IPS DF 4.7 (cell line): ENCODE measurements around the gene AFDN.

ENCODE experiments used
- DNase-seq: peaks from one replicate; pipeline ENCODE4 v3.0.0-alpha.2; 2013; ENCODE audit warnings: low spot score; ENCODE audit errors: extremely low read depth

The AFDN gene

DNA sequence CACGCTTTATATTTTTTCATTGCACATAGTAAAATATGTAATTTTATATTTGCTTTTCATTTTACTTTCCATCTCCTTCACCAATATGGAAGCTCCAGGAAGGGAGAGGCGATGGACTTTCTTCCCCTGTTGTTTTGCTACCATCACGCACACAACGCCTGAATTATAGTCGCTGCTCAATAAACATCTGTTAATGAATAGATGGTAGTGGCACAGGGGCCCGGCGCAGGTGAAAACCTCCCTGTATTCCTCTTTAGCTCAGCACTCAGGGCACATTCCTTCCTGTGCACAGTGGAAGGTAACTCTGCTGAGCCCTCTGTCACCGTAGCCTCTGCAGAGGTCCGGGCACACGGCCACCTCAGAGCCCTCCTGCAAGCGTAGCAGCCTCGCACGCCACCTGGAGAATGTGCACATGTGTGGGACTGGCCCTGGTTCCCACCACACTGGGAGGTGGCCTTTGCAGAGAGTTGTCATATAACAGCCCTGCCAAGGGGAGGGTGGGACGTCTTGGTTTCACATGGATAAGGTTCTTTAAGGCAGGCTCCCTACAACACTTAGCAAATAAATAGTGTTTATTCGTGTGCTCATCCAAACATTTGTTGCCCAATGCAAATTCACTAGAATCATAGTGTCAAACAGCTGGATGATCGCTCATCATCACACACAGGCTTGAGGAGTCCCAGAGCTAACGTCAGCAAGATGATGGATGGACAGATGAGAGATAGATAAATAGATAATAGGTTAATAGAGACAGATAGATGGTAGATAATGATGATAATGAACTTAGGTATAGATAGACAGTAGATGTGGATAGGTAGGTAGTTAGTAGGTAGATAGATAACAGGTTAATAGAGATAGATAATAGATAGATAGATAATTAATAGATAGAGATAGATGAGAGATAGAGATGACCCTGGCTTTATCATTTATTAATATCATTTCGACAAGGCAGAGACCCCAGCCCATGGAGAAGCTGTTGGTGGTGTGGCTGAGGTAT, 32.3 kb upstream of the AFDN start:
- no peak for DNase-seq

DNA sequence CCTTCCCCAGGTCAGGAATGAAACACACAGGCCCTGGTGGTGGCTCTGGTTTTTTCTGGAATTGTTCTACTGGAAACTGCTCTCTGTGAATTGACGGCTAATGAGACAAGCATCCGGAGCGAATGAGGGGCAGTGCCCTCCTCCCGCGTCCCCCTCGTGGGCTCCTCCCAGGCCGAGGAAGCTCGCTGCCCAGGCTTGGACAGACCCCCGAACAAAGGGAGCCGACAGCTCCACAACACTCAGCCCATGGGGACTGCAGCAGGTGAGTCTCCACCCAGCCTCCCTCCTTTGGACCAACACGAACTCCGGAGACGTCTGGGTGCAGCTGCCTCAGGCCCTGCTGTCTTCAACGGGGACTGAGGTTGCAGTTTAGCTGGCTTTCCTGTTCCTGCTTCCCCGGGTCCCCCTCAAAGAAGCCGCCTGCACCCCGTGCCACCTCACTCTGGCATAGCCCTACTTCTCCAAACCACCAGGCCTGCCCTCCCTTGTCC, 31.3 kb upstream of the AFDN start:
- no peak for DNase-seq

DNA sequence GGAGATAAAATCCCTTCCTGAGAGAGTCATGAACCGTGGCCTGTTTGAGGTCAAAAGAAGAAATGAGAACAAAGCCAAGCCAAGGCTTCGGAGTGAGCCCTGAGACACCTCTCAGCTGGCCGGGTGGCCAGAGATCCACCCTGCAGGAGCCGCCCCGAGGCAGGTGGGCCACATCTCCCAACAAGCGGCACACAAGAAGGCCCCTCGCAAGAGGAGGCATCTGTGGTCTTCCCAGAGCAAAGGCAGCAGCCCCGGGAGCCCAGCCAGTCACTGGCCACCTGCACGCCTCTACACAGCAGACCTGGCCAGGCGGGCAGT, 30.9 kb upstream of the AFDN start:
- DNase-seq, result no peak

DNA sequence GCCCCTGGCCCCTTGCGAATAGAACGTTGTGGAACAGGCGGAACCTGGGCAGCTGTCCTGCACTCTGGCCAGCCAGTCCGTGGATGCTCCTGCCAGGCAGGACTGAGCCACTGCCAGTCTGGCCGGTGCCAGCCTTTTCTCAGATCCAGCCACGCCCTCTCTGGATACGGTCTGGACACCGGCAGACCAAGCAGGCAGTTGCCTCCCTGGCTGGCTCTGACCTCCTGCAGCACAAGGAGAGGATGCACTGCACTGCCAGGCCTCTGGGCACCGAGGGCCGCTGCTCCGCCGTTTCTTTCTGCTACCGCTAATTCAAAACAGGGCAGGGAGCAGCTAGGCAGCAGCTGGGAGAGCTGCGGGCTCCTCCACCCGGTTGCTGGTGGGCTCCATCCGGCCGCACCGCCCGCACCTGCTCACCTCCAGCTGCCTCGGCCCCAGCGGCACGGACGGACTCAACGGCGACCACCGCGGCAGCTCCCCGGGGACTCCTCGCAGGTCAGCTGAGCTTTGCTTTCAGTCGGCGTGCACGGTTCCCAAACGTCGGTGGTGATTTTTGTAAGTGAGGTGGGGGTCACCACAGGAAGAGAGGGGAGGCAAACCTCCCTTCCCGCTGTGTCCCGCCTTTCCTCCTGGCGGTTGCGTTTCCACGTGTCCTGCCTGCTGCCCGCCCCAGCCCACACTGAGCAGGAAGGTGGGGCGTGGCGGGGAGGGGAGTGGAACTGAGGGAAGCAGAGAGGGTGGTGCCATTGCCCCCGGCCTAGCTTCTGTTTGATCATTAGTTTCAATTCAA, 30.3 kb upstream of the AFDN start:
- no peak for DNase-seq

DNA sequence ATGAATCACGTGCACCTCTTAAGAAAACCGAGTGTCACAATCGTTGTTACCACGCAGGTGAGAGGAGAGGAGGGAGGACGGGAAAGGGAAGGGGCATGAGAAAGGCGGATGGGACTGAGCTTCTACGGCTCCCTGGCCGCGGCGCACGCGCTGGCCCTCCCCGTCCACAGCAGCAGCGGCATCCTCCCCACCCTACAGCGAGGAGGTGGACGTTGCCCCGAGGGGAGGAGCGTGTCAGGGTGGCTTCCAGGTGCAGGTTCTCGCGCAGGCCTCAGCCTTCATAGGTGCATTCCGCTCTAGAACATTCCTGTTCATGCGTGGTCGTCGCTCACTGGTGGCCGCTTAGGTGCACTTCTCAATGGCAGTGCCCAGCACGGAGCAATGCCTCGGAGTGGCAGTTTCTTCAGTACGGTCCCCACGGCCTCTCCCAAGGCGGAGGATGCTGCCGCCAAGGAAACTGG, 29.7 kb upstream of the AFDN start:
- DNase-seq, result no peak

DNA sequence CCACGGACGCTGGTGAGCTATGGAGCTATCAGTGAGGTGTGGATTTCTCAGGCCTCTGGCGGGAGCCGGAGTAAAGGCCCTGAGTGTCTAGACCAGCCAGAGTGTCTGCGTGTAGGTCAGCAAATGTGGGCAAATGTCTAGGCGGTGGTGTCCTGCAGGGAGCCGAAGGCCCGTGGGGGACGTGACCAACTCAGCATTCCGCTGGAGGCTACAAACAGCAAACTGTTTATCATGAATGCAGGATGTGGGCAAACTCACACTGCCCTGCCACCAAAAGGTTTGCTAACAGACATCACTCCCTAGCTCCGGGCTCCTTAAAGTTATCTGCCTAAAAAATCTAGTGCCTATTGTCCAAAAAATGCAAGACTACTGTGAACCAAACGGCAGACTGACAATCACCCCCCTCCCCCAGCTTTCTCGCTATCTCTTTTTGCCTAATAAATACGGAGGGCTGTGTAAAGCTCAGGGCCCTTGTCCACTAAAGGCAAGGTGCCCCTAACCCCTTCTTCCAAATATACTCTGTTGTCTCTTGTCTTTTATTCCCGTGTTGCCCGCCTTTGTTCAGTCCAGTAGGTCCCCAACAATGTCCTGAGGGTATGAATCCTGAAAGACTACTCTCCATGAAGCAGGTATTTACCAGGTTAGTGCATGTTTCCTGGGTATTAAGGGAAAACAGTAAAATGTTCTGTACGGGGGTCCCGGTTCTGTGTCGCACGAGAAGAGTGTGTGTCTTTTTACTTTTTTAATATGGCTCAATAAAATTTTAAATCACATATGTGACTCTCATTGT, 29.0 kb upstream of the AFDN start:
- no peak for DNase-seq

DNA sequence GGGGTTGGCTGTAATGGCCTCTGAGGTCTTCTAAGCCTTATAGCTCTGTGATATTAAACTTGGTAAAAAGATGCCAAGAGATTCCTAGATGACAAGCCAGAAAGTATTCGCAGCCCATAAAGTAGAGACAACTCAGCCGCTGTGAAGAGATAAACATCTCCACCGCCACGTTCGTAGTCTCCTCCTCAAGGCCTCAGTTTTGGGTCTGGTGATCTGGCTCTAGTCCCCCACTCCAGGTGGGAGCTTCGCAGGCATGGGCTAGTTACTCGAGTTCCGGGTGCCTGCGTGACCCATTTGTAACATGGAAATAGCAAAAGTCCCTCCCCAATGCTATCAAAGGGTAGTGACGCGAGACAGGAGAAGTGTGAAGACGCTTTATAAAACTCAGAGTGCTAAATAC, 28.3 kb upstream of the AFDN start:
- no peak for DNase-seq

DNA sequence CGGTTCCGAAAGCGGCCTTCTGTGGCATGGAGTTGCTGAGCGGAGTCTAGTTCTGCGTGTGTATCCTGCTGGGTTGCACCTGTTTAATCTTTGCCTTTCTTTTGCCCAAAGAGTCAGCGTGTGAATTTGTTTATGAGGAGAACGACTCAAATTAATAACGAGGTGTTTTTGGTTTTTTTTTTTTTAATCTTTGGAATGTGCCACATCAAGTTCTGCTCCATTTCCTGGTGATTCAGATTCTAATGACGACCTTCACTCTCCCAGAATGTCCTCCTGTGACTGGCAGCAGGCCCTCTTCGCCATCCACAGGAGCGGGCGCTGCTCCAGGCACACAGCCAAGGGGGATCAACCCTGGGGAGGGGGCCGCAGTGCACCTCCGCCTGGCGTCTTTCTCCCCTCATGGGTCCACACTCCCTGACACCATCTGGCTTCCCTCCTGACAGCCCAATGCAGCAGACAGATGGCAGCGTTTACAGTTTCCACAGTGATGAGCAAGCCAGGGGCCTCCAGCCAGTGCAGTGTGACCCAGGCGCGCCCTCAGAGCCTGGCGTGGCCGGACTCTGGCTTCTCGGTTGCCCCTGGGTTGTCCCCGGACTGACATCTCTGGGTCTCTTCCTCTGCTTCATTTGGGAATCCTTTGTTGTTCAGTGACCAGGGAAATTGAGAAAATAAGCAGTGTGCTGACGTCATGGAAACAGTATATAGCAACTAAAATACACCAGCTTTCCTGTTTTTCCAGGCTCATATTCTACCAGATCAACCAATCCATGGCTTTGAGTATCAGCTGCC, 27.5 kb upstream of the AFDN start:
- no peak for DNase-seq

DNA sequence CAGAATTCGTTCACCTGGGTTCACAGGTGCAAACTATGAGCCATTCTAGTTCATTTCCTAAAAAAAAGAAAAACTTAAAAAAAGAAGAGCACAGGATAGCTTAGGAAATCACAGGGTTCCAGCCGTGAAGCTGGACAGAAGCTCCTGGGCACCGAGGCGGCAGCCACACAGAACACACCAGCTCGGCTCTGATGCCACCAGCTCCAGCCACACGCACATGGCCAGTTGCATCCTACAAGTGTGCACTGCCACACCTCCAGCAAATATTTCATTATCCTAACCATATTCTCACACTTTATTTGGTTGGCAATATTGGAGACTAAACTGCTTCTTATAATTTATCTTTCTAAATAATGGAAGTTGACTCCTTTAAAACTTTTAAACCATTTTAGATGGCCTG, 26.2 kb upstream of the AFDN start:
- DNase-seq, result no peak

DNA sequence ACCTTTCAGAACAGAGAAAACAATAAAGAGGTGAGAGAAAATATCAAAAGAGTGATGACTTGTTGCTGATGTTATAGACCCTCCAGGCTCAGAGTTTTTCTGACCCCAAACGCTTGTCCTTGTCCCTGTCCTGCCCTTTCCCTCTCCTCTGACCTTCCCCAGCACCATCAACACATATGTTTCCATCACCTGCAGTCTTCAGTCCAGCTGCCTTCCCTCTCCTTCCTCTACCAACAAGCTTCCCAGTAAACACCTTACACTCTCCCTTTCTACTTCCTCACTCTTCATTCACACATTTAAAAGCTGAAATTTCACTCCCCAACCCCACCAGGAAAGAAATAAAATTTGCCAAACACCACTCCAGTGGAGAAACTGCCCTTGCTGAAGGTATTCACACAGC, 25.4 kb upstream of the AFDN start:
- DNase-seq, result no peak

DNA sequence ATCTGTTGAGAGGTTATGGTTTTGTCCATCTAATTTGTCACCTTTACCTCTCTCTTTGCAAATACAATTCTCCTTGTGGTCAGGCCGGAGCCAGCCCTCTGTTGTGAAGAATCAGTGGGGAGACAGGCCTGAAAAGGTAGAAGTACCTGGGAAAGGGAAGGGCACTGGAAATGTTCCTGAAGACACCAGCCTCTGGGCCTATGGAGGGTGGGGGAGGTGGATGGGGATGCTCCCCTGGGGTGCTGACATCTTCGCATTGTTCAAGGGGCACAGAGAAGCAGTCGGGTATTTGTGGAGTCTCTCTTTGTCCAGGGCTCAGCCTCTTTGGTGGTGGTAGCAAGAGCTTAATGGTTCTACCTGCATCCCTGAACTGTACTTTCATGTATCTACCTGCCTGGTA, 24.4 kb upstream of the AFDN start:
- DNase-seq, result no peak

DNA sequence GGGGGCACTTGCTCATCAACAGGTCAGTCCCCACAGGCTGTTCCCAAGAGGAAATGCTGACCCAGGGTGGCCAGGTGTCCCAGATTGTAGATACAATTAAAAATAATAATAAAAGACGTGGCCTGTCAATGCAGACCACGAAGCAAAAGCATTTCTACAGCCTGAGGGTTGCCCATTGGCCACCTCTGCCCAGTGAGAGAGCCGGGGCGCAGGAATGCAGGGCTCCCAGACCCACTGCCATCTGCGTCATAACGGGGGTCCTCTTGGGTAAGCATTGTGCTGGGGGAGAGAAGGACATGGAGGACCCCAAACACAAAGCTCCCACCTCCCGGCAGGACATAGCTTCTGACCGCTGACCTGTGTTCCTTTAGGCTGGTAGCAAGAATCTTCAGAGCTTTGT, 22.9 kb upstream of the AFDN start:
- DNase-seq, result no peak

DNA sequence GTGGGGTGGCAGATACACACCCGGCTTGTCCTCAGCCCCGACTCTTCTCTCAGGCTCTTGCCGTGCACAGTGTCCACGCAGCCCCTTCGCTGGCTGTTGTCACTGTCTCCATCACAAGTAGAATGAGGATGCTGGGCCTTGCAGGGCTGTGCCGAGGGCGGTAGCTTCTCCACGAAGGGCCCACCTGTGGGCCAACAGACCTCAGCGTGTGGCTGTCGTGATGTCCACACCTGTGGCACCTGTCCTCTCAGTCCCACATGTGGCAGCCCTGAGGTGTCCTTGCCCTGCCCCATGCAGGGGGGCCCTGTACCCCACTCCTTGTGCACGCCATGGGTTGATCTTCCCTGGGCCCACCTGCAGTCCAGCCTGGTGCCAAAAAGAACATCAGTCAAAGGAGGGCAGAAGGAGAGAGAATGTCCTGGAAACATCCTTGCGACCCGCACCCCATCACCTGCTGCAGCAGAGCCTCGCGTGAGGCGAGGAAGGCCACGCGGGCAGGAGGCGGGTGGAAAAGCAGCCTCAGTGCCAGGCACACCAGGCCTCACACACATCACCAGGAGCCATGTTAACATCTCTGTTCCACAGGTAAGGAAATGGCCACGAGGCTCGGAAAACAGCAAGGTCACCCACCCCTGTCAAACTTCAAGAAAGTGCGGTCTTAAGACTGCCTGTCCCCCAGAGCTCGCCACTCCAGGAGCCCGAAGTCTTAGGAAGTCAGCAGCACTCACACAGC, 22.3 kb upstream of the AFDN start:
- no peak for DNase-seq

DNA sequence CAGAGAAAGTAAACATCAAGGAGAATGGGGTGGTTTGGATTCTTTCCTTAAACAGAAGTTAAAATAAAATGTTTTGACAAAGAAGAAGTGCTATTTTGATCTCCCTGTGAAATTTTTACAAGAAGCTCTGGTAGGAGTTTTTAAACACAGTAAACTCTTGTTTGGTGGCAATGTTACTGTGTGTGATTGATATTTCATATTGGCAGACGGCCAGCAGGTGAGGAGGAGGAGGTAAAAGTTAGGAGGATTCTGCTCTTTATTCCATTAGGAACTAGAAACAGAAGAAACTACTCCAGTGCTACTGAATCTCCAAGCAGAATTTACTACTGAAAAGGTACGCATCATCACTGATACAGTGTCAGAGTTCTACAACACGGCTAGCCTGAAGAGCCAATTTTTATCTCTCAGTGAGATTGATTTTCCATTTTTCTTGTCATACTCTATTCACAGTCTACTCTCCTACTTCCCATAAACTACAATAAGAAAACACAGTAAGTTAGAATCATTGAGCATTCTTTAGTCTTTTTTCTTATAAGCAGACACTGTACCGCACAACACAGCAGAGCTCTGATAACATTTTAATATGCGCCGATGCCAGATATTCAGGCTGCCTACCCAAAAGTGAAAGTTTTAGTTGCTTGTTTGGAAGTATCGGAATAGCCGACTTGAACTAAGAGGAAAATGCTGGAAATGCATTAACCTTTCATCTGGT, 21.2 kb upstream of the AFDN start:
- DNase-seq, result no peak

DNA sequence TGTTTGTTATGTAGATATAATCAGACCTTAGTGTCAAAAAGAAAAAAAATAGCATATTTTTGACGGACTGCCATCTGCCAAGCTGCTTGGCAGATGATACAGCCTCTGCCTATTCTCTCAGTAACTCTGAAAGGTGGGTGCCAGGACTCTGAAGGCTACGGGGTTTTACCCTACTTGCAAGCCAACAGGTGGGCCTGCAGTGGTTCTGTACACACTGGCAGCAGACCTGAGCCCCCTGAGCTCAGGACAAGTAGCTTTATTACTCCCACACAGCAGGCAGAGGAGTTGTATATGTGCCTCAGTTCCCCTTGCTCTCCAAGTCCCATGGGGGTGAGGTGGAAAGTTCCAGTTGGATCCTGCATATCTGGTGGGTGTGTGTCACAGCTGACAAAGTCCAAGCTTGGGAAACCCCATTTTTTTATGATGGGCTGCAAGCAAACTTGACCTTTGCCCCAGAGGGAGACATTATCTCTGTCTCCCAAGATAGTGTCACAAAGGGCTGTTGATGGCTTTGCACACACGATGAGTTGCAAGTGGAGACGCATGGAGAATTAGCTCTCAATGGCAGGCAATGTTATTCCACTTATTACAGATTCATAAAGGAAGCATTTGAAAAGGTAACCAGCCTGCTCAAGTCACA, 20.5 kb upstream of the AFDN start:
- DNase-seq, result no peak

DNA sequence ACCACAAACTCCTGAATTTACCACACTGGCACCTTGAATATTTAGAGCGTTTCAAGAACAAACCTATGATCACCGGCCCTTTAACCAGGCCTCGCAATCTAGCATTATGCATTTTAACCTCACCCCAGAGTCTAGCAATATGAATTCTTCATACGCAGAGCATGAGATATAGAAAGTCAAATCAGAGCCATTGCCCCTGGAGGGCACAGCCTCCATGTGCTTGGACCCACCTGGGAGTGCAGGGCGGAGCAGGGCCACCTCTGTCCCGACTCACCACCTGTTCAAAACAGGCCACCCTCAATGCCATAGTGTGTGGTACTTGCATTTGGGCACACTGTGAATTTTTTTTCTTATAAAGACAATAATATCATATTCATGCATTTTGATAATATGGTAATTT, 19.5 kb upstream of the AFDN start:
- no peak for DNase-seq

DNA sequence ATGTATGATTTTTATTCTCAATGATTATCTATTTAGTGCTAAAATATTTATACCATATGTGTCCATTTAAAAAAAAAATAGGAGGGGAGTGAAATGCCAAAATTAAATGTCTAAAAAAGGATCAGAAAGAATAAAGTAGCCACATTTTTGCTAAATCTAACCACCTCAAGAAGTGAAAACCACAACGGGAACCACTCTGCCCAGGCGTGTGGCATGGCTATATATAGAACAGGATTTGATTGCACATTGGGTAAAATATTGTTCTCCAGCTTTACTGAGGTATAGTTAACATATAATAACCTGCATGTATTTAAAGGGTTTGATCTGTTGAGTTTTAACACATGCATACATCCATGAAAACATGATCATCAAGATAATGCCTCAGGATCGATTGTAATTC, 19.0 kb upstream of the AFDN start:
- no peak for DNase-seq

DNA sequence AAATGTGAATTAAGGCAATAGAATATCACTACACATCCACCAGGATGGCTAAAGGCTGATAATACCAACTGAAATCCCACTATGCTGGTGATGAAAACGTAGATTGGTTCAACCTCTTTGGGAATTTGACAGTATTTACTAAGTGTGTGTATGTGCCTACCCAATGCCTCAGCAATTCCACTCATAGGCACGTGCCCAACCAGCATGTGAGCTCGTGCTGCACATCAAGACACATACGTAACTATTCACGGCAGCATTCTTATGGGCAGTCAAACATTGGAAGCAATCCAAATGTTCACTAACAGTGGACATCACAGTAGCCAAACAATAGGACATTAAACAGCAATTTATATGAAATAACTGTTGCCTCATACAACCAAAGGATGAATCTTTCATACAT, 15.7 kb upstream of the AFDN start:
- DNase-seq, result no peak

DNA sequence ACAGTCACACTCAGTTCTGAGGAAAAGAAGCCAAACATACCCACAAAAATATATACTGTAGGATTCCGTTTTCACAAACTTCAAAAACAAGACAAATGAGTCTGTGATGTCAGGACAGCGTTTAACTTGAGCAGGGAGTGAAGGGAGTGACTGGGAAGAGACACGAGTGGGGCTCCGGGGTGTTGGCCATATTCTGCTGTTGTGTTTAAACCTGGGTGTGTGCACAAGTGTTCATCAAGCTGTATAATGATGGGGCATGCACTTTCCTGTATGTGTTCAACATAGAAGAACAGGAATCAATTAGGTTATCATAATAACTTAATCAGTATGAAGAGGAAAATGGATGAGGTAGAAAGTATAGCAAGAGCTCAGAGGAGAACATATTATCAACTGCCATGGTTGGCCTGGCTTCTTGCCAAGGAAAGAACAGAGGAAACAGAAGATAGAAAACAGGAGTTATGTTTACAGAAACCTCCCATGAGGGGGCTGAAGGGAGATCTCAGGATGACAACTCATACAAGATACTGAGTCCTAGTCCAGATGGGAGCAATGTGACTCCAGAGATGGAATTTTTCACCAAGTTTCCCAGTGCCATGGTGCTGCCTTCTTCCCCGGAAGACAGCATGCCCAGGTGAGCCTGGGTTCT, 15.1 kb upstream of the AFDN start:
- DNase-seq, result no peak
